ENCODE results near the gene CBX3. TPM values are rescaled to one million over a fixed set of nuclear protein-coding genes. Genes with fewer than 3 reads are reported as not detected.

Gene CBX3
- total and polyA plus RNA-seq, 2 of the 13 experiments (the other 11 are each of a cell fraction or from before 2014, with no cell fraction given), result 53.9 to 249 TPM

DNA sequence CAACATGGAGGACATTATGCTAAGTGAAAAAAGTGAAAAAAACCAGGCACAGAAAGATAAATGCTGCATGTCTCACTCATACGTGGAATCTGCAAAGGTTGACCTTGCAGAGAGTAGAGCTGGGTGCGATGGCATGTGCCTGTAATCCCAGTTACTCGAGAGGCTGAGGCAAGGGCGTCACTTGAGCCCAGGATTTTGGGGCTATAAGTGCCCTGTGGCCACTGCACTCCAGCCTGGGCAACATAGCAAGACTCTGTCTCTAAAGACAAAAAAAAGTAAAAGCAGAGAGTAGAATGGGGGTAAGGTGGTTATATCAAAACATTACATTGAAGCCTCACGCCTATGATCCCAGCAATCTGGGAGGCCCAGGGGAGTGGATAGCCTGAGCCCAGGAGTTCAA, 22.8 kb downstream of the CBX3 start:
- Histone ChIP-seq H3K4me1 (ENCODE audit: insufficient read depth, low read length) (no peaks in the 10 kb centered on the region), H3K4me3 (replicated peaks in 1 of 3; ENCODE audit: insufficient read depth in 1 of 3, low read depth in 2 of 3, low read length in 3 of 3) (no peak overlapping the region), H3K9me3 (ENCODE audit: low read length) (no peaks in the 10 kb centered on the region), H4K20me1 (ENCODE audit: insufficient read depth, low read length) (no peaks in the 10 kb centered on the region), H3K9ac (ENCODE audit: insufficient read depth, low read depth, low read length) (no peak overlapping the region), H3K27ac (ENCODE audit: extremely low read length, insufficient read depth, low read length) (no peak overlapping the region), H2AFZ (ENCODE audit: low read length) (no peak overlapping the region), H3K36me3 (replicated peaks in 1 of 2; ENCODE audit: control insufficient read depth in 1 of 2, insufficient read depth in 2 of 2, low read length in 2 of 2) (no peaks in the 10 kb centered on the region), H3K79me2 (ENCODE audit: insufficient read depth, low read length) (no peaks in the 10 kb centered on the region), H3K4me2 (ENCODE audit: low read depth, low read length) (no peak overlapping the region), H3K27me3 (ENCODE audit: control insufficient read depth in 1 of 2, insufficient read depth in 2 of 2, low read length in 2 of 2) (no peaks in the 10 kb centered on the region)
- in situ Hi-C loops (cut with HindIII; ENCODE audit: extremely low pct_ligation_motif_present, low pct_unique_long_range_greater_than_20kb), result no loop called here
- WGBS (ENCODE audit: low lambda C conversion rate), result 15% methylated on average over 5 of the region's 5 CpGs
- TF ChIP-seq, protein P1, sequence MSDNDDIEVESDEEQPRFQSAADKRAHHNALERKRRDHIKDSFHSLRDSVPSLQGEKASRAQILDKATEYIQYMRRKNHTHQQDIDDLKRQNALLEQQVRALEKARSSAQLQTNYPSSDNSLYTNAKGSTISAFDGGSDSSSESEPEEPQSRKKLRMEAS (IDR thresholded peaks at IDR 0.05), result no peak
- TF ChIP-seq ARNT (IDR thresholded peaks at IDR 0.05), result no peak
- TF ChIP-seq ZNF367 (CRISPR knock-in tag; IDR thresholded peaks at IDR 0.05; ENCODE audit: borderline replicate concordance), result no peak
- TF ChIP-seq ZNF839 (CRISPR knock-in tag; IDR thresholded peaks at IDR 0.05; ENCODE audit: borderline replicate concordance), result no peak
- no peak for TF ChIP-seq ZNF841 (CRISPR knock-in tag; IDR thresholded peaks at IDR 0.05; ENCODE audit: borderline replicate concordance)
- TF ChIP-seq, protein P2, sequence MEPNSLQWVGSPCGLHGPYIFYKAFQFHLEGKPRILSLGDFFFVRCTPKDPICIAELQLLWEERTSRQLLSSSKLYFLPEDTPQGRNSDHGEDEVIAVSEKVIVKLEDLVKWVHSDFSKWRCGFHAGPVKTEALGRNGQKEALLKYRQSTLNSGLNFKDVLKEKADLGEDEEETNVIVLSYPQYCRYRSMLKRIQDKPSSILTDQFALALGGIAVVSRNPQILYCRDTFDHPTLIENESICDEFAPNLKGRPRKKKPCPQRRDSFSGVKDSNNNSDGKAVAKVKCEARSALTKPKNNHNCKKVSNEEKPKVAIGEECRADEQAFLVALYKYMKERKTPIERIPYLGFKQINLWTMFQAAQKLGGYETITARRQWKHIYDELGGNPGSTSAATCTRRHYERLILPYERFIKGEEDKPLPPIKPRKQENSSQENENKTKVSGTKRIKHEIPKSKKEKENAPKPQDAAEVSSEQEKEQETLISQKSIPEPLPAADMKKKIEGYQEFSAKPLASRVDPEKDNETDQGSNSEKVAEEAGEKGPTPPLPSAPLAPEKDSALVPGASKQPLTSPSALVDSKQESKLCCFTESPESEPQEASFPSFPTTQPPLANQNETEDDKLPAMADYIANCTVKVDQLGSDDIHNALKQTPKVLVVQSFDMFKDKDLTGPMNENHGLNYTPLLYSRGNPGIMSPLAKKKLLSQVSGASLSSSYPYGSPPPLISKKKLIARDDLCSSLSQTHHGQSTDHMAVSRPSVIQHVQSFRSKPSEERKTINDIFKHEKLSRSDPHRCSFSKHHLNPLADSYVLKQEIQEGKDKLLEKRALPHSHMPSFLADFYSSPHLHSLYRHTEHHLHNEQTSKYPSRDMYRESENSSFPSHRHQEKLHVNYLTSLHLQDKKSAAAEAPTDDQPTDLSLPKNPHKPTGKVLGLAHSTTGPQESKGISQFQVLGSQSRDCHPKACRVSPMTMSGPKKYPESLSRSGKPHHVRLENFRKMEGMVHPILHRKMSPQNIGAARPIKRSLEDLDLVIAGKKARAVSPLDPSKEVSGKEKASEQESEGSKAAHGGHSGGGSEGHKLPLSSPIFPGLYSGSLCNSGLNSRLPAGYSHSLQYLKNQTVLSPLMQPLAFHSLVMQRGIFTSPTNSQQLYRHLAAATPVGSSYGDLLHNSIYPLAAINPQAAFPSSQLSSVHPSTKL (CRISPR knock-in tag; IDR thresholded peaks at IDR 0.05), result no peak
- no peak for TF ChIP-seq ZNF607 (CRISPR knock-in tag; IDR thresholded peaks at IDR 0.05; ENCODE audit: borderline replicate concordance)
- TF ChIP-seq STAG1 (CRISPR knock-in tag; IDR thresholded peaks at IDR 0.05), result no peak
- TF ChIP-seq ZNF562 (CRISPR knock-in tag; IDR thresholded peaks at IDR 0.05; ENCODE audit: borderline replicate concordance), result no peak
- no peak for TF ChIP-seq KDM3A (CRISPR knock-in tag; IDR thresholded peaks at IDR 0.05; ENCODE audit: low read depth)
- TF ChIP-seq, protein P3, sequence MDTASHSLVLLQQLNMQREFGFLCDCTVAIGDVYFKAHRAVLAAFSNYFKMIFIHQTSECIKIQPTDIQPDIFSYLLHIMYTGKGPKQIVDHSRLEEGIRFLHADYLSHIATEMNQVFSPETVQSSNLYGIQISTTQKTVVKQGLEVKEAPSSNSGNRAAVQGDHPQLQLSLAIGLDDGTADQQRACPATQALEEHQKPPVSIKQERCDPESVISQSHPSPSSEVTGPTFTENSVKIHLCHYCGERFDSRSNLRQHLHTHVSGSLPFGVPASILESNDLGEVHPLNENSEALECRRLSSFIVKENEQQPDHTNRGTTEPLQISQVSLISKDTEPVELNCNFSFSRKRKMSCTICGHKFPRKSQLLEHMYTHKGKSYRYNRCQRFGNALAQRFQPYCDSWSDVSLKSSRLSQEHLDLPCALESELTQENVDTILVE (CRISPR knock-in tag; IDR thresholded peaks at IDR 0.05), result no peak
- TF ChIP-seq, protein P4, sequence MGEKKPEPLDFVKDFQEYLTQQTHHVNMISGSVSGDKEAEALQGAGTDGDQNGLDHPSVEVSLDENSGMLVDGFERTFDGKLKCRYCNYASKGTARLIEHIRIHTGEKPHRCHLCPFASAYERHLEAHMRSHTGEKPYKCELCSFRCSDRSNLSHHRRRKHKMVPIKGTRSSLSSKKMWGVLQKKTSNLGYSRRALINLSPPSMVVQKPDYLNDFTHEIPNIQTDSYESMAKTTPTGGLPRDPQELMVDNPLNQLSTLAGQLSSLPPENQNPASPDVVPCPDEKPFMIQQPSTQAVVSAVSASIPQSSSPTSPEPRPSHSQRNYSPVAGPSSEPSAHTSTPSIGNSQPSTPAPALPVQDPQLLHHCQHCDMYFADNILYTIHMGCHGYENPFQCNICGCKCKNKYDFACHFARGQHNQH (CRISPR knock-in tag; IDR thresholded peaks at IDR 0.05), result no peak
- TF ChIP-seq NPAS2 (CRISPR knock-in tag; IDR thresholded peaks at IDR 0.05; ENCODE audit: borderline replicate concordance), result no peak
- DNase-seq (ENCODE audit: low spot score) (no peak), FAIRE-seq (no peak), ATAC-seq (no peak)
- ChIA-PET CTCF (ENCODE audit: low intra/inter-chr PET ratio, low total read pairs) (no interaction called here), POLR2A (no interaction called here)
- intact Hi-C loops (cut with micrococcal nuclease; ENCODE audit: unreplicated experiment), result no loop called here
- no TSS peak for BruUV-seq (replicated peaks)

Data from HepG2 (cell line).